CD4-positive, alpha-beta T cell treated with Interleukin-17A for 4 hours (primary cell): ENCODE results near the gene ZNF611.
"Not testable (repeated sequence)": the region's sequence is repeated elsewhere in the genome, so short reads cannot be mapped to it uniquely, and the experiment has no call there.

Source experiments
- DNase-seq: peaks from one replicate; pipeline ENCODE4 v3.0.0-alpha.2; 2020; ENCODE audit warnings: mixed read lengths

Gene ZNF611

GRCh38 chr19:52715902-52716301, 18.9 kb downstream of the ZNF611 start:
- peak; percentile 38 for DNase-seq

GRCh38 chr19:52715330-52715729, 19.5 kb downstream of the ZNF611 start:
- not testable (repeated sequence) for DNase-seq

GRCh38 chr19:52713051-52713450, 21.8 kb downstream of the ZNF611 start:
- not testable (repeated sequence) for DNase-seq

- DNase-seq, result not testable (repeated sequence)
Measured at GRCh38 chr19:52711661-52712060, 23.2 kb downstream of the ZNF611 start.

GRCh38 chr19:52710538-52710937, 24.3 kb downstream of the ZNF611 start:
- DNase-seq, result no peak

- DNase-seq, result not testable (repeated sequence)
Measured at GRCh38 chr19:52705615-52706014, 29.2 kb downstream of the ZNF611 start.

- no peak for DNase-seq
Measured at GRCh38 chr19:52703917-52704316, 30.9 kb downstream of the ZNF611 start.

GRCh38 chr19:52700673-52701072, 34.2 kb downstream of the ZNF611 start:
- no peak for DNase-seq

- DNase-seq, result peak; percentile 8
Measured at GRCh38 chr19:52699555-52699954, 35.3 kb downstream of the ZNF611 start.

- no peak for DNase-seq
Measured at GRCh38 chr19:52695996-52696395, 38.8 kb downstream of the ZNF611 start.

- no peak for DNase-seq
Measured at GRCh38 chr19:52694921-52695320, 39.9 kb downstream of the ZNF611 start.

- DNase-seq, result not testable (repeated sequence)
Measured at GRCh38 chr19:52694281-52694680, 40.6 kb downstream of the ZNF611 start.

- DNase-seq, result no peak
Measured at GRCh38 chr19:52692431-52693008, 42.3 kb downstream of the ZNF611 start.

- no peak for DNase-seq
Measured at GRCh38 chr19:52691737-52692136, 43.1 kb downstream of the ZNF611 start.

GRCh38 chr19:52691215-52691610, 43.6 kb downstream of the ZNF611 start:
- no peak for DNase-seq

GRCh38 chr19:52690369-52691214, 44.3 kb downstream of the ZNF611 start:
- peak; percentile 98 for DNase-seq

- DNase-seq, result peak; percentile 48
Measured at GRCh38 chr19:52689843-52690368, 44.9 kb downstream of the ZNF611 start.

- not testable (repeated sequence) for DNase-seq
Measured at GRCh38 chr19:52688925-52689796, 45.7 kb downstream of the ZNF611 start.

GRCh38 chr19:52688335-52688734, 46.5 kb downstream of the ZNF611 start:
- no peak for DNase-seq

GRCh38 chr19:52687684-52688083, 47.2 kb downstream of the ZNF611 start:
- no peak for DNase-seq

- no peak for DNase-seq
Measured at GRCh38 chr19:52685811-52686210, 49.0 kb downstream of the ZNF611 start.

- DNase-seq, result not testable (repeated sequence)
Measured at GRCh38 chr19:52681216-52681615, 53.6 kb downstream of the ZNF611 start.

GRCh38 chr19:52679598-52679997, 55.2 kb downstream of the ZNF611 start:
- no peak for DNase-seq
